HPDE6-E6E7 (cell line): Measurements from ENCODE around the gene GNAT1.
"Not testable (repeated sequence)": the region's sequence is repeated elsewhere in the genome, so short reads cannot be mapped to it uniquely, and the experiment has no call there.

Experiments
- DNase-seq: peaks from one replicate; pipeline ENCODE4 v3.0.0; 2011; ENCODE audit warnings: missing footprints; ENCODE audit errors: extremely low spot score

The GNAT1 gene

DNA sequence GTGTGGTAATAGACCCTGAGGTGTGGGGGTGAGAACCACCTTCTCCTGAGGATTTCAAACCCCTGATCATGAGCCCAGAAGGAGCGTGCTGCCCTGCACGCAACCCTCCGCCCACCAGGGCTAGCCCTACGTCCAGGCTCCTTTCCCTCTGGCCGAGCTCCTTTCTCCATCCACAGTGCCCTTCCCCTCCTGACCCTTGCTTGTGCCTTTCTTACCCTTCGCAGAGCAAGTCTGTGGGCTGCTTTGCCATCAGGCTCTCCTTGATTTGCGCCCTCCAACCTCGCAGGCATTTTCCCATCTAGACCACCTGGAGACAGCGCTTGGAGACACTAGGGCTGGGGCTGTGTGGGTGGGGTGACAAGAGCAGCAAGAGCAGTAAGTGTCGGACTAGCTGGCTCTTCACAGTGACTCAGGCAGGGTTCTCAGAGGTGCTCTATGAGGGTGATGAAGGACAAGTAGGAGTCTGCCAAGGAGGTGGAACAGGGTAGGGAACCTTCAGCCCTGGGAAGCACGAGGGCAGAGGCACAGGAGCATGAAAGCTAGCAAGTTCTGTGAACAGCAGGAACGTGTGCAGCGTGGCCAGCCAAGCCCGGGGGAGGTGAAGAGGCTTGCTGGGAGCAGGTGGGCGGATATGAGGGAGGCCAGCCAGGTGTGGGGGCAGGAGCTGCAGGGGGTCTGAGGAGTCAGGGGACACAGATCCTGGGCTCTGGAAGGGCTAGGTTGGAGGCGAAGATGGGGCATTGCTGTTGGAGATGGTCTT, 11.1 kb downstream of the GNAT1 start:
- DNase-seq = no peak

GRCh38 chr3:50203113-50203808, 11.9 kb downstream of the GNAT1 start:
- DNase-seq = no peak

GRCh38 chr3:50203809-50204803, 12.7 kb downstream of the GNAT1 start:
- DNase-seq = no peak

- no peak for DNase-seq
These were observed 13.5 kb downstream of the GNAT1 start, which contains the start of gene SLC38A3 for GRCh38 chr3:50204804-50205412. Gene SLC38A3 (plus strand): TSS chr3:50205271. CDS start chr3:50214200, 8,929 bp downstream.

GRCh38 chr3:50205413-50206276, 14.2 kb downstream of the GNAT1 start:
- no peak for DNase-seq

GRCh38 chr3:50207359-50208042, 16.1 kb downstream of the GNAT1 start:
- no peak for DNase-seq

GRCh38 chr3:50208677-50209344, 17.4 kb downstream of the GNAT1 start:
- DNase-seq = no peak

GRCh38 chr3:50210176-50210509, 18.7 kb downstream of the GNAT1 start:
- DNase-seq = no peak

GRCh38 chr3:50210510-50211367, 19.3 kb downstream of the GNAT1 start:
- no peak for DNase-seq

DNA sequence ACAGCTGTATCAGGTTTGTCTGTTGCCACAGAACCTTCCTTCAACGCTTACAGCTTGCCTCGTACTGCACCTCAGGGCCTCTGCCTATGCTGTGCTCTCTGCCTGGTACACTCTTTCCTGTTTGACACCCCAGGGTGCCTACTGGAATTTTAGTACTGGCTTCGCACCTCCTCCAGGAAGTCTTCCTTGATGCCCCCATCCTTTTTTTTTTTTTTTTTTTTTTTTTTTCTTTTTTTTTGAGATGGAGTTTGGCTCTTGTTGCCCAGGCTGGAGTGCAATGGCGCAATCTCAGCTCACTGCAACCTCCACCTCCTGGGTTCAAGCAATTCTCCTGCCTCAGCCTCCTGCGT, 19.9 kb downstream of the GNAT1 start:
- not testable (repeated sequence) for DNase-seq

DNA sequence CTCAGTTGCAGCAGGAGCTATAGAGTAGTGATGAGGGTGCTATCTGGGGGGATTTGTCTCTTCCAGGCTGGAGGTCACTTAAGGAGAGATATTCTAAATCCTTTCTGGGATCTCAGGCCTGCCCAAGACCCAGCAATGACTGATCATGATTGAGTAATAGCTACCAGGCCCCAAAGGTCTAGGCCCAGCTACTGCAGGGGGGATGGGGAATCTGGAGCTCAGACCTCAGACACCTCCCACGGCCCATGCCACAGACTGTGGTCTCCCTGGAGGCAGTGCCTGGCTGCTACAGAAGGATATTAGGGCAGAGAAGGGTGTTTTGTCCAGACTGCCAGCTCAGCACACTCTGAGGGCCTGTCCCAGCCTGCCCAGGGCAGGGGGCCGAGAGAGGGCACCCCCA, 20.5 kb downstream of the GNAT1 start:
- DNase-seq = no peak

DNA sequence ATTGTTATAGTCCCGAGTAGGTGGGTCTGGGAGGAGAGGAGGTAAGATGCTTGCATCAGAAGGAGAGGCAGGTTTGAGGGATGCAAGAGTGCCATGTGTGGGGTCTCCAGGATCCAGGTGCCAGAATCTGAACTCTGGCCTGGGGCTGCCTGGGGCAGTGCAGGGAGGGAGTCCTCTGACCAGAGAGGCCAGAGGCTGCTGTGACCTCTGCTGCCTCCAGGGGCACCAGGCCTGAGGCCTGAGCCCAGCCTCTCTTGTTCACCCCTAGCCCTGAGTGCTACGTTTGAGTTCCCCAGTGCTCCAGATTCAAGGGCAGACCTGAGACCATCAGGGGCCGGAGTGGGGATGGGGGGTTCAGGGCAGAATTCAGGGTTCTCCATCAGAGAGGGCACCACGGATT, 21.1 kb downstream of the GNAT1 start:
- no peak for DNase-seq

DNA sequence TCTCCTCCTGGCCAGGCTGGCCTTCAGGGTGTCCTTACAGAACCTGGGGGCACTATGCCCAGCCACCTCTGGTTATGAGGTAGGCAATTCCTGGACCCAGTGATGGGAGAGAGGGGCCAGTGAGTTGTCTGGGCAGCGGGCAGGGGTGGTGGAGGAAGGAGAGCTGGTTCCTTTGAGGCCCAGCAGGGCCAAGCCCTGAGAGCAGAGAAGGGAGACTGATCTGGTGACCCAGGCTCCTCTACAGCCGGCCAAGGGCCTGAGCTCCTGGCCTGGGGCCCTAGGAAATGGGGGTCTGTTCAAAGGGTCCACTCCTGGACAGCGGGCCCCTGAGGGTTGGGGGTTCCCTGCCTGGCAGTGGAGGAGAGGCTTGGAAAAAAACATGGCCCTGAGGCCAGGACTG, 21.6 kb downstream of the GNAT1 start:
- no peak for DNase-seq

GRCh38 chr3:50213373-50213772, 22.0 kb downstream of the GNAT1 start:
- no peak for DNase-seq

DNA sequence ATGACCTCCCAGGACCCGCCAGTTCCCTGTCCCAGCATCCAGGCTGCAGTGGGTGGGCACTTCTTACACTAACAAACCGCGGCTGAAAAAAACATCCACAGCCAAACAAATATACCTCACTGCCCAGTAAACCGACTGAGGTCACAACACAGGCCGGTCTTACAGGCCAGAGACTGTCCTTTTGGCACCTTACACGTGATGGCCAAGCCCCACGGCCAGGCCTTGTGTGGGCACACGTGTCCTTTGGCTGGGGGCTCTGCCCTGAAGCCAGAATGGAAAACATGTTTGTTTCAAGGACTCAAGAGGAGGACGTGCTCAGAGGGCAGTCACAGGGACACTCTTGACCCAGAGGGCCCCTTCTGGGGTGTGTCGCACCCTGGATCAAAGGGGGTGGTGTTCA, 23.4 kb downstream of the GNAT1 start:
- no peak for DNase-seq

GRCh38 chr3:50215529-50215928, 24.1 kb downstream of the GNAT1 start:
- DNase-seq = no peak

DNA sequence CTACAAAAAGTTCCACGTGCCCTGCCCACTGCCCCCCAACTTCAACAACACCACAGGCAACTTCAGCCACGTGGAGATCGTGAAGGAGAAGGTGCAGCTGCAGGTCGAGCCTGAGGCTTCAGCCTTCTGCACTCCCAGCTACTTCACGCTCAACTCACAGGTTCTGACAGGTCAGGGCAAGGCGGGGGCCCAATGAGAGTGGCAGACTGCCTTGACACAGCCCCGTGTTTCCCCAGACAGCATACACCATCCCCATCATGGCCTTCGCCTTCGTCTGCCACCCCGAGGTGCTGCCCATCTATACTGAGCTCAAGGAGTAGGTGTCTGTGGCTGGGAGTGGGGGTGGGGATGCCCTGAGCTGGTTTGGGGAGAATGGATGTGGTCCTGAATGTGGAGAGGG, 26.3 kb downstream of the GNAT1 start:
- peak; percentile 45 for DNase-seq

- DNase-seq = no peak
These were observed 27.0 kb downstream of the GNAT1 start for GRCh38 chr3:50218448-50218847.

DNA sequence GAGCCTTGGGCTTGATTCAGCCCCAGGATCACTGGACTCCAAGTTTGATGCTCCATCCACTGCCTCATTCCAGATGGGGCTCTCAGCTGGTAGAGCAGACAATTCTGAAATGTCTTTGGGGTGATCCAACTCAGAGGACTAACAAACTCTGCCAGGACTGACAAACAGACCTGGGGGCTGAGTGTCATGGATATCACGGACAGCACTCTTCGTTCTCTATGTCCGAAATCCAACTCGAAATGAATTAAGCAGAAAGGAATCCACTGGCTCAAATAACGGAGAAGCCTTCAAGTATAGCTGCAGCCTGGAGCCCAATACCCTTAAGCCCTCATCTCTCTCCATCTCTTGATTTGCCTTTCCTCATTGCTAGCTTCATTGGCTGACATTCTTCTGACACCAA, 27.9 kb downstream of the GNAT1 start:
- no peak for DNase-seq
